ENCODE measurements around the gene ANKRD12. TPM values are rescaled to one million over a fixed set of nuclear protein-coding genes. Genes with fewer than 3 reads are reported as not detected.

The ANKRD12 gene
- total RNA-seq, 6 experiments from 2014 or later, result 12.3 to 38.7 (median 21.4) TPM

DNA sequence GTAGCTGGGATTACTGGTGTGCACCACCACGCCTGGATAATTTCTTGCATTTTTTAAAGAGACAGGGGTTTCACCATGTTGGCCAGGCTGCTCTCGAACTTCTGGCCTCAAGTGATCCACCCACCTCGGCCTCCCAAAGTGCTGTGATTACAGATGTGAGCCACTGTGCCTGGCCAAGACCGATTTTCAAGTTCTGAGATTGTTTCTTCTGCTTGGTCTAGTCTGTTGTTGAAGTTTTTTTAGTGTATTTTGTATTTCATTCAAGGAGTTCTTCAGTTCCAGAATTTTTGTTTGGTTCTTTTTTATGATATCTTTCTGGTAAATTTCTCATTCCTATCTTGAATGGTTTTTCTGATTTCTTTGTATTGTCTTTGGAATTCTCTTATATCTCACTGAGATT lies 96.4 kb downstream of the ANKRD12 start:
- Histone ChIP-seq H3K36me3 (peaks cover 0 to 3% (median 0%) of the 10 kb centered on the region in 4 donors), H3K27me3 (no peaks in the 10 kb centered on the region), H3K4me3 (no peak overlapping the region), H3K9me3 (no peaks in the 10 kb centered on the region), H3K4me1 (no peaks in the 10 kb centered on the region), H3K27ac (no peak overlapping the region)
- WGBS (ENCODE audit: insufficient coverage, low coverage, low lambda C conversion rate, missing lambda C conversion rate), result 94% methylated on average over 3 of the region's 4 CpGs
- no peak for DNase-seq
- no peak for TF ChIP-seq POLR2A (IDR thresholded peaks at IDR 0.05)
- TF ChIP-seq CTCF (IDR thresholded peaks at IDR 0.05), result no peak
- ATAC-seq, result no peak
- intact Hi-C loops (cut with DNase I), result no loop called here

- no peak for TF ChIP-seq POLR2A (IDR thresholded peaks at IDR 0.05)
- TF ChIP-seq CTCF (IDR thresholded peaks at IDR 0.05), result no peak
- no peaks in the 10 kb centered on the region for H3K4me1 ChIP-seq
- no peaks in the 10 kb centered on the region for H3K9me3 ChIP-seq
- peak in 1 of 4 donors; percentile 26 for ATAC-seq
- DNase-seq, result no peak
- intact Hi-C loops (cut with DNase I), result no loop called here
- H3K27ac ChIP-seq, result no peak overlapping the region
- H3K36me3 ChIP-seq, result peaks cover 0 to 3% (median 0%) of the 10 kb centered on the region in 4 donors
- H3K4me3 ChIP-seq, result no peak overlapping the region
- H3K27me3 ChIP-seq, result no peaks in the 10 kb centered on the region
- 100% methylated on average over 1 of the region's 10 CpGs for WGBS (ENCODE audit: insufficient coverage, low coverage, low lambda C conversion rate, missing lambda C conversion rate)
Measured at GRCh38 chr18:9233771-9234440, 97.3 kb downstream of the ANKRD12 start.

- no peak for DNase-seq
- no peak overlapping the region for H3K27ac ChIP-seq
- no CpG with 5 or more reads among the region's 4 CpGs for WGBS (ENCODE audit: insufficient coverage, low coverage, low lambda C conversion rate, missing lambda C conversion rate)
- peaks cover 0 to 6% (median 1%) of the 10 kb centered on the region in 4 donors for H3K36me3 ChIP-seq
- no peaks in the 10 kb centered on the region for H3K4me1 ChIP-seq
- ATAC-seq, result peak in 1 of 4 donors; percentile 13
- intact Hi-C loops (cut with DNase I), result no loop called here
- no peak for TF ChIP-seq CTCF (IDR thresholded peaks at IDR 0.05)
- no peak for TF ChIP-seq POLR2A (IDR thresholded peaks at IDR 0.05)
- H3K9me3 ChIP-seq, result no peaks in the 10 kb centered on the region
- no peaks in the 10 kb centered on the region for H3K27me3 ChIP-seq
- H3K4me3 ChIP-seq, result no peak overlapping the region
Measured at GRCh38 chr18:9234528-9234927, 97.9 kb downstream of the ANKRD12 start.

GRCh38 chr18:9237981-9238380 lies 101.4 kb downstream of the ANKRD12 start:
- intact Hi-C loops (cut with DNase I), result no loop called here
- no peaks in the 10 kb centered on the region for H3K9me3 ChIP-seq
- H3K36me3 ChIP-seq, result peaks cover 0 to 11% (median 2%) of the 10 kb centered on the region in 4 donors
- TF ChIP-seq POLR2A (IDR thresholded peaks at IDR 0.05), result no peak
- no peak for TF ChIP-seq CTCF (IDR thresholded peaks at IDR 0.05)
- ATAC-seq (no peak), DNase-seq (no peak)
- WGBS (ENCODE audit: insufficient coverage, low coverage, low lambda C conversion rate, missing lambda C conversion rate), result 36% methylated on average over 2 of the region's 2 CpGs
- H3K4me3 ChIP-seq, result no peak overlapping the region
- H3K4me1 ChIP-seq, result no peaks in the 10 kb centered on the region
- no peaks in the 10 kb centered on the region for H3K27me3 ChIP-seq
- no peak overlapping the region for H3K27ac ChIP-seq
